Activated B cell treated with CpG ODN at 0.5 μM for 24 hours (primary cell): ENCODE results near the gene SNX13. TPM values are rescaled to one million over a fixed set of nuclear protein-coding genes. Genes with fewer than 3 reads are reported as not detected.

Experiments
- ATAC-seq: fragments of 200-7000 bp; cut with Tn5 transposase; one replicate; pipeline ENCODE4 v1.10.0; 2021; ENCODE audit warnings: low read depth, mild to moderate bottlenecking, moderate library complexity
- CTCF ChIA-PET: fragments of 350-600 bp; sonication (Branson Sonifier 250); formaldehyde crosslinking; loops from one replicate; lab custom pipeline; 2021; ENCODE audit warnings: antibody characterized with exemption; lab: Charles Lee
- POLR2A ChIA-PET: fragments of 350-600 bp; sonication (Branson Sonifier 250); formaldehyde crosslinking; loops from one replicate; lab custom pipeline; 2021; ENCODE audit warnings: antibody characterized with exemption; lab: Charles Lee
- DNase-seq: peaks from one replicate; pipeline ENCODE4 v3.0.0; 2022
- H3K27ac Mint-ChIP-seq: one replicate; pipeline ENCODE4 v1.8.0; 2020; ENCODE audit warnings: mixed read lengths
- H3K27me3 Mint-ChIP-seq: one replicate; pipeline ENCODE4 v1.8.0; 2021; ENCODE audit warnings: mixed read lengths
- H3K36me3 Mint-ChIP-seq: one replicate; pipeline ENCODE4 v1.8.0; 2021; ENCODE audit warnings: low read depth, mixed read lengths
- H3K4me1 Mint-ChIP-seq: one replicate; pipeline ENCODE4 v1.8.0; 2021; ENCODE audit warnings: mixed read lengths
- H3K4me3 Mint-ChIP-seq: one replicate; pipeline ENCODE4 v1.8.0; 2020; ENCODE audit warnings: mild to moderate bottlenecking, mixed read lengths
- H3K9me3 Mint-ChIP-seq: one replicate; pipeline ENCODE4 v1.8.0; 2020; ENCODE audit warnings: mixed read lengths
- intact Hi-C: fragments of 100-400 bp; cut with micrococcal nuclease; formaldehyde crosslinking; loops from one replicate; pipeline ENCODE4 v1.15.1; 2024
- total RNA-seq: library from RNA; stranded (reverse); gene quantifications from 2 replicates; pipeline ENCODE4 v1.2.3, GENCODE V29; 2022
- TF ChIP-seq, protein P1 (sequence below): fragments of 200-600 bp; IDR thresholded peaks from one replicate; pipeline ENCODE4 v1.8.0; 2022; ENCODE audit warnings: antibody characterized with exemption, mild to moderate bottlenecking

The SNX13 gene
- total RNA-seq, 1 donor from 2014 or later = 46.5 TPM

- Mint-ChIP-seq H3K27ac (no peak overlapping the region), H3K4me1 (peaks cover 11% of the 10 kb centered on the region), H3K9me3 (no peaks in the 10 kb centered on the region), H3K4me3 (no peak overlapping the region), H3K36me3 (no peaks in the 10 kb centered on the region), H3K27me3 (no peaks in the 10 kb centered on the region)
- POLR2A ChIA-PET = no interaction called here
- no peak for DNase-seq
- CTCF ChIA-PET = interaction anchor here (1.6 kb wide), 1 partner anchor 15 kb away, joined by 3 read pairs; no protein-coding TSS in a partner anchor
- TF ChIP-seq, protein P1, sequence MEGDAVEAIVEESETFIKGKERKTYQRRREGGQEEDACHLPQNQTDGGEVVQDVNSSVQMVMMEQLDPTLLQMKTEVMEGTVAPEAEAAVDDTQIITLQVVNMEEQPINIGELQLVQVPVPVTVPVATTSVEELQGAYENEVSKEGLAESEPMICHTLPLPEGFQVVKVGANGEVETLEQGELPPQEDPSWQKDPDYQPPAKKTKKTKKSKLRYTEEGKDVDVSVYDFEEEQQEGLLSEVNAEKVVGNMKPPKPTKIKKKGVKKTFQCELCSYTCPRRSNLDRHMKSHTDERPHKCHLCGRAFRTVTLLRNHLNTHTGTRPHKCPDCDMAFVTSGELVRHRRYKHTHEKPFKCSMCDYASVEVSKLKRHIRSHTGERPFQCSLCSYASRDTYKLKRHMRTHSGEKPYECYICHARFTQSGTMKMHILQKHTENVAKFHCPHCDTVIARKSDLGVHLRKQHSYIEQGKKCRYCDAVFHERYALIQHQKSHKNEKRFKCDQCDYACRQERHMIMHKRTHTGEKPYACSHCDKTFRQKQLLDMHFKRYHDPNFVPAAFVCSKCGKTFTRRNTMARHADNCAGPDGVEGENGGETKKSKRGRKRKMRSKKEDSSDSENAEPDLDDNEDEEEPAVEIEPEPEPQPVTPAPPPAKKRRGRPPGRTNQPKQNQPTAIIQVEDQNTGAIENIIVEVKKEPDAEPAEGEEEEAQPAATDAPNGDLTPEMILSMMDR = no peak
- no peak for ATAC-seq
- intact Hi-C loops = no loop called here
These were observed 167.0 kb downstream of the SNX13 start for GRCh38 chr7:17773289-17773626.

GRCh38 chr7:17772581-17773288 lies 167.6 kb downstream of the SNX13 start:
- intact Hi-C loops = no loop called here
- ATAC-seq (no peak), DNase-seq (no peak)
- ChIA-PET POLR2A (no interaction called here), CTCF (interaction anchor here (1.6 kb wide), 1 partner anchor 15 kb away, joined by 3 read pairs; no protein-coding TSS in a partner anchor)
- H3K36me3 Mint-ChIP-seq = no peaks in the 10 kb centered on the region
- H3K4me1 Mint-ChIP-seq = peaks cover 11% of the 10 kb centered on the region
- H3K27me3 Mint-ChIP-seq = no peaks in the 10 kb centered on the region
- H3K4me3 Mint-ChIP-seq = no peak overlapping the region
- TF ChIP-seq, protein P1 = no peak
- H3K27ac Mint-ChIP-seq = no peak overlapping the region
- no peaks in the 10 kb centered on the region for H3K9me3 Mint-ChIP-seq

DNA sequence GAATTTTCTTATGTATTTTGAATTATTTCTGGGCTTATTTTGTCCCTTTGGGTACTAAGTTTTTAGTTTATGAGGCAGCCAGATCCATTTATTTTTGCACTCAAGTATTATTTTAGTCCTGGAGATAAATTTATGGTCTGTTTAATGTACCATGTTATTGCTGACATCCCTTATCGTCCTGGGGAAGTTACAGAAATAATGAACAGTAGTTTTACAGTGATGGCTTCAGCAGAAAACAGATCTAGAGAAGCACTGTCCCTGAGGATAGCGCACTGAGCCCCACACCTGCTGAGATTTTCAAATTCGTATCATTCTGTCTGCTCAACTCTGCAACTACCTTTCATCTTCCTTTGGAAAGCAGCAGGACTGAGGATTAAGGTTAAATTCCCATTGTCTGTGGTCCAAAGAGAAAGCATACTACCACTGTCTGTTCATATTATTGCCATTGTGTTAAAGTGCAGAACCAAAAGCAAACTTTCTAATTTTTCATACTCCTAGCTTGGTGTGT lies 168.3 kb downstream of the SNX13 start:
- POLR2A ChIA-PET = no interaction called here
- CTCF ChIA-PET = interaction anchor here (0.6 to 1.6 kb wide), 3 partner anchors 14 to 594 kb away, joined by 3 read pairs; no protein-coding TSS in a partner anchor
- ATAC-seq (no peak), DNase-seq (no peak)
- intact Hi-C loops = loop anchor here (2.0 kb wide), 1 partner anchor 221 kb away; no protein-coding TSS in a partner anchor
- H3K9me3 Mint-ChIP-seq = no peaks in the 10 kb centered on the region
- H3K36me3 Mint-ChIP-seq = no peaks in the 10 kb centered on the region
- H3K27me3 Mint-ChIP-seq = no peaks in the 10 kb centered on the region
- peaks cover 11% of the 10 kb centered on the region for H3K4me1 Mint-ChIP-seq
- H3K27ac Mint-ChIP-seq = no peak overlapping the region
- no peak overlapping the region for H3K4me3 Mint-ChIP-seq
- TF ChIP-seq, protein P1 = no peak

DNA sequence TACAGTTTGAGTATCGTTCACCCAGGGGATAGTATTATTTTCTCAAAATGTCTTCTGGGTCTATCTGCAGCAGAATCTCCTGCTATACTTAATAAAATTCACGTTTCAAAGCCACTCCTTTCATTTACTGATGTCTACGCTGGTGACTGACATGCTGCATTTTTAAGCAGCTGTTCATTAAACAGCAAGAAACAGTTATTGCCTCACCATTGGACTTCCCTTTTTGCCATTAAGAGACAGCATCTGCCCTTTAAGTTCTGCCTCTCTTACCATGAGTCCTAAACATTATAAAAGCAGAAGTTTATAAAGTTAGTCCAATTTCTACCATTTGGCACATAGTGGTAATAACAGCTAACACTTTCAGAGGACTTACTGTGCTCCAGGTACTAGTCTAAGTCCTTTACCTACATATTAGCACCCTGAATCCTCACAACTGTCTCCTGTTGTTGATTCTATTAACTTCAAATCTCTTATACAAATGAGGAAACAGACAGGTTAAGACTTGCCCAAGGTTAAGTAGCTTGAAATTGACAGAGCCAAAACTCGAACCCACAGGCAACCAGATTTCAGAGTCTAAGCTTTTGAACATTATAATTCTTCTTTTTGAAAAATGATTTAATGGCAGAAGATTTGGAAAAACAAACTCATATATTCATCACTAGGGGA lies 169.5 kb downstream of the SNX13 start:
- H3K27ac Mint-ChIP-seq = no peak overlapping the region
- no peaks in the 10 kb centered on the region for H3K36me3 Mint-ChIP-seq
- H3K9me3 Mint-ChIP-seq = no peaks in the 10 kb centered on the region
- TF ChIP-seq, protein P1 = no peak
- POLR2A ChIA-PET = no interaction called here
- no peaks in the 10 kb centered on the region for H3K27me3 Mint-ChIP-seq
- intact Hi-C loops = loop anchor here (1.0 to 2.0 kb wide), 2 partner anchors 222 to 574 kb away; no protein-coding TSS in a partner anchor
- H3K4me1 Mint-ChIP-seq = peaks cover 11% of the 10 kb centered on the region
- DNase-seq (no peak), ATAC-seq (peak; percentile 52)
- CTCF ChIA-PET = interaction anchor here (0.6 to 2.2 kb wide), 18 partner anchors 7 to 1938 kb away, joined by 3 to 24 read pairs (median 3); no protein-coding TSS in a partner anchor
- no peak overlapping the region for H3K4me3 Mint-ChIP-seq

- Mint-ChIP-seq H3K9me3 (no peaks in the 10 kb centered on the region), H3K27ac (no peak overlapping the region), H3K4me1 (peaks cover 11% of the 10 kb centered on the region), H3K27me3 (no peaks in the 10 kb centered on the region), H3K4me3 (no peak overlapping the region), H3K36me3 (no peaks in the 10 kb centered on the region)
- ChIA-PET POLR2A (no interaction called here), CTCF (interaction anchor here (0.8 to 2.2 kb wide), 20 partner anchors 8 to 1938 kb away, joined by 3 to 24 read pairs (median 3); no protein-coding TSS in a partner anchor)
- intact Hi-C loops = loop anchor here (1.0 to 2.0 kb wide), 4 partner anchors 223 to 1895 kb away; no protein-coding TSS in a partner anchor
- ATAC-seq (peak; percentile 75), DNase-seq (no peak)
- TF ChIP-seq, protein P1 = no peak
These were observed 170.4 kb downstream of the SNX13 start for GRCh38 chr7:17769918-17770317.
